Measurements from ENCODE around the gene AQP4.

- TF ChIP-seq, protein P1, sequence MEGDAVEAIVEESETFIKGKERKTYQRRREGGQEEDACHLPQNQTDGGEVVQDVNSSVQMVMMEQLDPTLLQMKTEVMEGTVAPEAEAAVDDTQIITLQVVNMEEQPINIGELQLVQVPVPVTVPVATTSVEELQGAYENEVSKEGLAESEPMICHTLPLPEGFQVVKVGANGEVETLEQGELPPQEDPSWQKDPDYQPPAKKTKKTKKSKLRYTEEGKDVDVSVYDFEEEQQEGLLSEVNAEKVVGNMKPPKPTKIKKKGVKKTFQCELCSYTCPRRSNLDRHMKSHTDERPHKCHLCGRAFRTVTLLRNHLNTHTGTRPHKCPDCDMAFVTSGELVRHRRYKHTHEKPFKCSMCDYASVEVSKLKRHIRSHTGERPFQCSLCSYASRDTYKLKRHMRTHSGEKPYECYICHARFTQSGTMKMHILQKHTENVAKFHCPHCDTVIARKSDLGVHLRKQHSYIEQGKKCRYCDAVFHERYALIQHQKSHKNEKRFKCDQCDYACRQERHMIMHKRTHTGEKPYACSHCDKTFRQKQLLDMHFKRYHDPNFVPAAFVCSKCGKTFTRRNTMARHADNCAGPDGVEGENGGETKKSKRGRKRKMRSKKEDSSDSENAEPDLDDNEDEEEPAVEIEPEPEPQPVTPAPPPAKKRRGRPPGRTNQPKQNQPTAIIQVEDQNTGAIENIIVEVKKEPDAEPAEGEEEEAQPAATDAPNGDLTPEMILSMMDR (IDR thresholded peaks at IDR 0.05; ENCODE audit: poor library complexity) = no peak
- no peak for TF ChIP-seq EZH2 (IDR thresholded peaks at IDR 0.05; ENCODE audit: borderline replicate concordance)
- TF ChIP-seq EZH2phosphoT487 (IDR thresholded peaks at IDR 0.05; ENCODE audit: low read depth, severe bottlenecking, unreplicated experiment) = no peak
These were observed 28.9 kb upstream of the AQP4 start for GRCh38 chr18:26894426-26894825.

All from hepatocyte (in vitro differentiated cells).